GM12874 (cell line): ENCODE results near the gene PRR7.

Experiments used
- TF ChIP-seq, protein P1 (sequence below): IDR thresholded peaks from 2 replicates; pipeline ENCODE4 v1.5.1; 2011; ENCODE audit warnings: low read depth, mild to moderate bottlenecking, control low read depth, low read length, moderate library complexity; ENCODE audit not compliant: insufficient read depth

PRR7 gene

DNA sequence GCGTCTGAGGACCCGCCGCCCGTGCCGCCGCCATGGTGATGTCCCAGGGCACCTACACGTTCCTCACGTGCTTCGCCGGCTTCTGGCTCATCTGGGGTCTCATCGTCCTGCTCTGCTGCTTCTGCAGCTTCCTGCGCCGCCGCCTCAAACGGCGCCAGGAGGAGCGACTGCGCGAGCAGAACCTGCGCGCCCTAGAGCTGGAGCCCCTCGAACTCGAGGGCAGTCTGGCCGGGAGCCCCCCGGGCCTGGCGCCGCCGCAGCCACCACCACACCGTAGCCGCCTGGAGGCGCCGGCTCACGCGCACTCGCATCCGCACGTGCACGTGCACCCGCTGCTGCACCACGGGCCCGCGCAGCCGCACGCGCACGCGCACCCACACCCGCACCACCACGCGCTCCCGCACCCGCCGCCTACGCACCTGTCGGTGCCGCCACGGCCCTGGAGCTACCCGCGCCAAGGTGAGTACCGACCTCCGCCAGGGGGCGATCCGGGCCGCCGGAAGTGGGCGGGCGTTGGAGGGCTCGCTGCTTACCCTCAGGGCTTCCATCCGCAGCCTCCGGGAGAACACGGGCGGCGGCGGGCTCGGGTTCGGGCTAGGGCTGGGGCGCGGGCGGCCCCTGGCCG, 8.5 kb downstream of the PRR7 start:
- TF ChIP-seq, protein P1, sequence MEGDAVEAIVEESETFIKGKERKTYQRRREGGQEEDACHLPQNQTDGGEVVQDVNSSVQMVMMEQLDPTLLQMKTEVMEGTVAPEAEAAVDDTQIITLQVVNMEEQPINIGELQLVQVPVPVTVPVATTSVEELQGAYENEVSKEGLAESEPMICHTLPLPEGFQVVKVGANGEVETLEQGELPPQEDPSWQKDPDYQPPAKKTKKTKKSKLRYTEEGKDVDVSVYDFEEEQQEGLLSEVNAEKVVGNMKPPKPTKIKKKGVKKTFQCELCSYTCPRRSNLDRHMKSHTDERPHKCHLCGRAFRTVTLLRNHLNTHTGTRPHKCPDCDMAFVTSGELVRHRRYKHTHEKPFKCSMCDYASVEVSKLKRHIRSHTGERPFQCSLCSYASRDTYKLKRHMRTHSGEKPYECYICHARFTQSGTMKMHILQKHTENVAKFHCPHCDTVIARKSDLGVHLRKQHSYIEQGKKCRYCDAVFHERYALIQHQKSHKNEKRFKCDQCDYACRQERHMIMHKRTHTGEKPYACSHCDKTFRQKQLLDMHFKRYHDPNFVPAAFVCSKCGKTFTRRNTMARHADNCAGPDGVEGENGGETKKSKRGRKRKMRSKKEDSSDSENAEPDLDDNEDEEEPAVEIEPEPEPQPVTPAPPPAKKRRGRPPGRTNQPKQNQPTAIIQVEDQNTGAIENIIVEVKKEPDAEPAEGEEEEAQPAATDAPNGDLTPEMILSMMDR, result peak; percentile 88

GRCh38 chr5:177455661-177456590, 9.3 kb downstream of the PRR7 start:
- TF ChIP-seq, protein P1, result peak; percentile 94

- TF ChIP-seq, protein P1, result no peak
These were observed 10.0 kb downstream of the PRR7 start for GRCh38 chr5:177456591-177456964.

DNA sequence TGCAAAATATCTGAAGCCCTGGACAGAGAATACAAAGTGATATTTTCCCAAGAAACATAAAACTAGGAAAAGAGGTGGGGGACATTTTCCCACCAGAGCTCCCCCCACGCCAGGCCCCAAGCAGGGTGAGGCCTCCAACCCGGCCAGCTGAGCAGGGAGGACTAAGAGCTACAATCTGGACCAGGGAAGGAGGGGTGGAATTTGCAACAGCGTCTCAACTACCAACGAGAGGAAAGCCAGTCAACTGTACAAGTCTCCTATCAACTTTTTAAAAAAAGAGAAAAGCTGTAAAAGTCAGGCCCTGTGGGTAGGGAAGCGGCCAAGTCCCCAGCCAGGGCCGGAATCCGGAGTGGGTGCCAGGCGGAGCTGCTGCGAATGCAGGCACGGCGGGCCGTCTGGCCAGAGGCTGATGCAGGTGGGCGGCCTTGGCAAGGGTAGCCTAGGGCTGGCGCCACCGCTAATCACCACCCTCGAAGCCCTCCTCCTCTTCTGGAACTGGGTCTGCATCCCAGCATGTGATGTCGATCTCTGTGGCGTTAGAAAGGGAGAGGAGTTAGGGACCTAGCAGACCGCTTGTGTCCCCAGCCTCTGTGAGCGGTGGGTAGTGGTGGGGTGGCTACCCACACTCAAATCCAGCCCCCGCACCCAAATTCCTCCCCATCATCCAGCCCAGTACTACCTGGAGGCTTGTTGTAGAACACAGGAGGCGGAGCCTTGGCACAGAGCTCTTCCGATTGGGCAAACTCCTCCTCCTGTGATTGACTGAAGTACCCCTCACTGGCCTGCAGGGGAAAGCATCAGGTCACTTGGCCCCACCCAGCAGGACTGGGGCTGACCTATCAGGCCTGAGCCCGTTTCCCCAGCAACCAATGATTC, 10.6 kb downstream of the PRR7 start:
- TF ChIP-seq, protein P1, result peak; percentile 65; the same call in 1 of the 2 replicates

GRCh38 chr5:177457852-177458681, 11.5 kb downstream of the PRR7 start:
- TF ChIP-seq, protein P1, result no peak

DNA sequence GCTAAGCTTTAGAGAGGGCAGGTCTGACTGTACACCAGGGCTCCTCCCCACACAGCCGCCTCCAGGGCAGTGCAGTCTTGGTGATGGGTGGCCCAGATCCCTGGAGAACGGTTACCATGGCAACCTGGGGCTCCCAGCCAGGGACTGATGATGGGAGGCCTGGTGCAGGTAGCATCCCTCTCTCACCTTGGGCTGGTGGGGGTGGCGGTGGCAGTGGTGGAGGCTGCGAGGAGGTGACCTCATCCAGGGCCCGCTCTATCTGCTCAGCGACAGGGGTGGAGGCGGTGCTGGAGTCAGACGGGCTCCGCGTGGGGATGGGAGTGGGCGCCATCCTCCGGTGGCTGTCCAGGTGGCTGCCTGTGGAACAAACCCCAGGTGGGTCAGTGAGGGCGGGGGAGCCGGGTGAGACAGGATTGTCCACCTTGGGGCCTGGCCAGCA, 12.3 kb downstream of the PRR7 start:
- TF ChIP-seq, protein P1, result no peak
